ENCODE data around the gene TTN. TPM values are rescaled to one million over a fixed set of nuclear protein-coding genes. Genes with fewer than 3 reads are reported as not detected.

Gene TTN
- total RNA-seq, 1 experiment from 2014 or later, result 0.13 TPM

DNA sequence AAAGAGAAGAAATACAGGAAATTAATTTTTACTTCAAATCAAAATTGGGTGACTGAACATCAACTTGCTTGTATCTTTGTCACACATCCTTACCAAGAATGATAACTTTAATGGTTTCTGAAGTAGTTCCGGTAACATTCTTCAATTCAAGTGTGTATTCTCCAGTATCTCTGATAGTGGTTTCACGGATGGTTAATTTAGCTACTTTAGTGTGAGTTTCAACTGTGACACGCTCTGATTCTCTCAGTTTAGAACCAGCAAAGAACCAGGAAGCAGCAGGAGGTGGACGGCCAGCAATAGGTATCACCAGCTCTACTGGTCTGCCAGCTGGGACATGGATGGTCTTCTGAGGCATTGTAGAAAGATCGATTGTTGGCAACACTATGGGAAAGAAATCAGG lies 264.7 kb downstream of the TTN start:
- no peak overlapping the region for H3K27ac ChIP-seq (ENCODE audit: low read length)
- TF ChIP-seq, protein P1, sequence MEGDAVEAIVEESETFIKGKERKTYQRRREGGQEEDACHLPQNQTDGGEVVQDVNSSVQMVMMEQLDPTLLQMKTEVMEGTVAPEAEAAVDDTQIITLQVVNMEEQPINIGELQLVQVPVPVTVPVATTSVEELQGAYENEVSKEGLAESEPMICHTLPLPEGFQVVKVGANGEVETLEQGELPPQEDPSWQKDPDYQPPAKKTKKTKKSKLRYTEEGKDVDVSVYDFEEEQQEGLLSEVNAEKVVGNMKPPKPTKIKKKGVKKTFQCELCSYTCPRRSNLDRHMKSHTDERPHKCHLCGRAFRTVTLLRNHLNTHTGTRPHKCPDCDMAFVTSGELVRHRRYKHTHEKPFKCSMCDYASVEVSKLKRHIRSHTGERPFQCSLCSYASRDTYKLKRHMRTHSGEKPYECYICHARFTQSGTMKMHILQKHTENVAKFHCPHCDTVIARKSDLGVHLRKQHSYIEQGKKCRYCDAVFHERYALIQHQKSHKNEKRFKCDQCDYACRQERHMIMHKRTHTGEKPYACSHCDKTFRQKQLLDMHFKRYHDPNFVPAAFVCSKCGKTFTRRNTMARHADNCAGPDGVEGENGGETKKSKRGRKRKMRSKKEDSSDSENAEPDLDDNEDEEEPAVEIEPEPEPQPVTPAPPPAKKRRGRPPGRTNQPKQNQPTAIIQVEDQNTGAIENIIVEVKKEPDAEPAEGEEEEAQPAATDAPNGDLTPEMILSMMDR (IDR thresholded peaks at IDR 0.05), result no peak
- TF ChIP-seq POLR2AphosphoS5 (IDR thresholded peaks at IDR 0.05; ENCODE audit: low read depth, low read length) (no peak), TCF7L2 (IDR thresholded peaks at IDR 0.05; ENCODE audit: low read depth, low read length) (no peak), SIN3A (IDR thresholded peaks at IDR 0.05; ENCODE audit: borderline replicate concordance, insufficient read depth, low read depth, low read length) (no peak)
- TF ChIP-seq, protein P2, sequence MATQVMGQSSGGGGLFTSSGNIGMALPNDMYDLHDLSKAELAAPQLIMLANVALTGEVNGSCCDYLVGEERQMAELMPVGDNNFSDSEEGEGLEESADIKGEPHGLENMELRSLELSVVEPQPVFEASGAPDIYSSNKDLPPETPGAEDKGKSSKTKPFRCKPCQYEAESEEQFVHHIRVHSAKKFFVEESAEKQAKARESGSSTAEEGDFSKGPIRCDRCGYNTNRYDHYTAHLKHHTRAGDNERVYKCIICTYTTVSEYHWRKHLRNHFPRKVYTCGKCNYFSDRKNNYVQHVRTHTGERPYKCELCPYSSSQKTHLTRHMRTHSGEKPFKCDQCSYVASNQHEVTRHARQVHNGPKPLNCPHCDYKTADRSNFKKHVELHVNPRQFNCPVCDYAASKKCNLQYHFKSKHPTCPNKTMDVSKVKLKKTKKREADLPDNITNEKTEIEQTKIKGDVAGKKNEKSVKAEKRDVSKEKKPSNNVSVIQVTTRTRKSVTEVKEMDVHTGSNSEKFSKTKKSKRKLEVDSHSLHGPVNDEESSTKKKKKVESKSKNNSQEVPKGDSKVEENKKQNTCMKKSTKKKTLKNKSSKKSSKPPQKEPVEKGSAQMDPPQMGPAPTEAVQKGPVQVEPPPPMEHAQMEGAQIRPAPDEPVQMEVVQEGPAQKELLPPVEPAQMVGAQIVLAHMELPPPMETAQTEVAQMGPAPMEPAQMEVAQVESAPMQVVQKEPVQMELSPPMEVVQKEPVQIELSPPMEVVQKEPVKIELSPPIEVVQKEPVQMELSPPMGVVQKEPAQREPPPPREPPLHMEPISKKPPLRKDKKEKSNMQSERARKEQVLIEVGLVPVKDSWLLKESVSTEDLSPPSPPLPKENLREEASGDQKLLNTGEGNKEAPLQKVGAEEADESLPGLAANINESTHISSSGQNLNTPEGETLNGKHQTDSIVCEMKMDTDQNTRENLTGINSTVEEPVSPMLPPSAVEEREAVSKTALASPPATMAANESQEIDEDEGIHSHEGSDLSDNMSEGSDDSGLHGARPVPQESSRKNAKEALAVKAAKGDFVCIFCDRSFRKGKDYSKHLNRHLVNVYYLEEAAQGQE (IDR thresholded peaks at IDR 0.05; ENCODE audit: insufficient read depth in 1 of 2, low read depth in 2 of 2, low read length in 1 of 2), result no peak
- DNase-seq (ENCODE audit: low read depth, low spot score) (no peak), ATAC-seq (no peak)
- no peak overlapping the region for H3K4me3 ChIP-seq (ENCODE audit: low read depth in 2 of 2, low read length in 2 of 2)
- no peaks in the 10 kb centered on the region for H3K27me3 ChIP-seq (ENCODE audit: control insufficient read depth, insufficient read depth, low read length)
- CTCF ChIA-PET, result no interaction called here
- H3K36me3 ChIP-seq (ENCODE audit: control insufficient read depth, insufficient read depth, low read length), result no peaks in the 10 kb centered on the region
- BruUV-seq (replicated peaks), result no TSS peak
- POLR2A ChIA-PET, result no interaction called here
- in situ Hi-C loops (cut with HindIII; ENCODE audit: low pct_unique_long_range_greater_than_20kb, low sequenced_read_pairs), result no loop called here
- H3K9me3 ChIP-seq (ENCODE audit: control insufficient read depth, insufficient read depth, low read depth, low read length), result no peaks in the 10 kb centered on the region
- intact Hi-C loops (cut with micrococcal nuclease; ENCODE audit: unreplicated experiment), result no loop called here
- H3K4me1 ChIP-seq (ENCODE audit: control insufficient read depth, insufficient read depth, low read length), result no peaks in the 10 kb centered on the region

DNA sequence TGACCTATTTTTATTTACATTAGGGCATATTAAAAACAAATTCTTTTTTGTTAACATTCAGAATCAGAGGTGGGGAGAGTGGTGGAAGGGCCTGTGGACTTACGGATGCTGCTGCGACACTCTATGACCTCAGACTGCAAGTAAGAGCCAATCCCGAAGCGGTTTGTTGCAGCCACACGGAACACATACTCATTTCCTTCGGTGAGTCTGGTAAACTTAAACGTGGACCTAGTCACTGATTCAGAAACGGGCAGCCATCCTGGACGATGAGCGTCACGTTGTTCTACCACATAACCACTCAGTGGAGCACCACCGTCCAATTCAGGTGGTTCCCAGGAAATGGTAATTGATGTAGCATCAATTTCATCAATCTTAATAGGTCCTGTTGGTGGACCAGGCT lies 265.1 kb downstream of the TTN start:
- no peaks in the 10 kb centered on the region for H3K27me3 ChIP-seq (ENCODE audit: control insufficient read depth, insufficient read depth, low read length)
- in situ Hi-C loops (cut with HindIII; ENCODE audit: low pct_unique_long_range_greater_than_20kb, low sequenced_read_pairs) (no loop called here), intact Hi-C loops (cut with micrococcal nuclease; ENCODE audit: unreplicated experiment) (no loop called here)
- CTCF ChIA-PET, result no interaction called here
- DNase-seq (ENCODE audit: low read depth, low spot score), result no peak
- no peak overlapping the region for H3K27ac ChIP-seq (ENCODE audit: low read length)
- BruUV-seq (replicated peaks), result no TSS peak
- H3K36me3 ChIP-seq (ENCODE audit: control insufficient read depth, insufficient read depth, low read length), result no peaks in the 10 kb centered on the region
- no peak overlapping the region for H3K4me3 ChIP-seq (ENCODE audit: low read depth in 2 of 2, low read length in 2 of 2)
- POLR2A ChIA-PET, result no interaction called here
- no peaks in the 10 kb centered on the region for H3K4me1 ChIP-seq (ENCODE audit: control insufficient read depth, insufficient read depth, low read length)
- H3K9me3 ChIP-seq (ENCODE audit: control insufficient read depth, insufficient read depth, low read depth, low read length), result no peaks in the 10 kb centered on the region
- no peak for ATAC-seq
- no peak for TF ChIP-seq POLR2AphosphoS5 (IDR thresholded peaks at IDR 0.05; ENCODE audit: low read depth, low read length)
- TF ChIP-seq, protein P1 (IDR thresholded peaks at IDR 0.05), result no peak
- no peak for TF ChIP-seq SIN3A (IDR thresholded peaks at IDR 0.05; ENCODE audit: borderline replicate concordance, insufficient read depth, low read depth, low read length)
- no peak for TF ChIP-seq TCF7L2 (IDR thresholded peaks at IDR 0.05; ENCODE audit: low read depth, low read length)
- TF ChIP-seq, protein P2 (IDR thresholded peaks at IDR 0.05; ENCODE audit: insufficient read depth in 1 of 2, low read depth in 2 of 2, low read length in 1 of 2), result no peak

Data from Panc1 (cell line).